H9 (cell line): ENCODE results near the gene PELO. TPM values are rescaled to one million over a fixed set of nuclear protein-coding genes. Genes with fewer than 3 reads are reported as not detected.

ENCODE experiments used
- DNase-seq: peaks from one replicate; pipeline ENCODE4 v3.0.0-alpha.2; 2017
- H2AFZ ChIP-seq: one replicate; pipeline ENCODE4 v1.6.1; 2013; ENCODE audit warnings: mild to moderate bottlenecking, low read length, control low read depth, moderate library complexity
- H2AK5ac ChIP-seq: 2 replicates; pipeline ENCODE4 v1.6.1; 2013; ENCODE audit warnings: low read length, control low read depth, mixed read lengths; ENCODE audit not compliant: insufficient read length
- H2BK120ac ChIP-seq: one replicate; pipeline ENCODE4 v1.6.1; 2013; ENCODE audit warnings: low read depth, mild to moderate bottlenecking, low read length, control low read depth, inconsistent platforms; ENCODE audit not compliant: poor library complexity, severe bottlenecking
- H2BK12ac ChIP-seq: 2 replicates; pipeline ENCODE4 v1.6.1; 2013; ENCODE audit warnings: low read length, control low read depth, mixed read lengths, low read depth; ENCODE audit not compliant: insufficient read length
- H2BK15ac ChIP-seq: 2 replicates; pipeline ENCODE4 v1.6.1; 2013; ENCODE audit warnings: low read depth, low read length, control low read depth
- H2BK20ac ChIP-seq: one replicate; pipeline ENCODE4 v1.6.1; 2013; ENCODE audit warnings: low read depth, mild to moderate bottlenecking, low read length, control low read depth, inconsistent platforms; ENCODE audit not compliant: poor library complexity, severe bottlenecking
- H2BK5ac ChIP-seq: 2 replicates; pipeline ENCODE4 v1.6.1; 2013; ENCODE audit warnings: low read length, control low read depth, mixed read lengths; ENCODE audit not compliant: insufficient read length
- H3K14ac ChIP-seq: 2 replicates; pipeline ENCODE4 v1.6.1; 2013; ENCODE audit warnings: low read length, control low read depth; ENCODE audit not compliant: insufficient read depth
- H3K18ac ChIP-seq: 2 replicates; pipeline ENCODE4 v1.6.1; 2013; ENCODE audit warnings: low read depth, mild to moderate bottlenecking, mixed read lengths, low read length, control low read depth; ENCODE audit not compliant: insufficient read length
- H3K23ac ChIP-seq: 2 replicates; pipeline ENCODE4 v1.6.1; 2013; ENCODE audit warnings: low read length, control low read depth, mixed read lengths, low read depth; ENCODE audit not compliant: insufficient read length
- H3K23me2 ChIP-seq: 2 replicates; pipeline ENCODE4 v1.6.1; 2013; ENCODE audit warnings: low read depth, mild to moderate bottlenecking, mixed read lengths, low read length, control low read depth; ENCODE audit not compliant: insufficient read length, poor library complexity, severe bottlenecking
- H3K27ac ChIP-seq: 2 replicates; pipeline ENCODE4 v1.5.1; 2013; ENCODE audit warnings: low read length, control low read depth, mixed read lengths, low read depth; ENCODE audit not compliant: insufficient read length
- H3K27me3 ChIP-seq: 2 replicates; pipeline ENCODE4 v1.6.1; 2013; ENCODE audit warnings: low read length, control low read depth, inconsistent platforms; ENCODE audit not compliant: insufficient read depth
- H3K4ac ChIP-seq: 2 replicates; pipeline ENCODE4 v1.6.1; 2013; ENCODE audit warnings: low read depth, mild to moderate bottlenecking, control low read depth, inconsistent platforms, low read length, moderate library complexity
- H3K4me1 ChIP-seq: 2 replicates; pipeline ENCODE4 v1.6.1; 2013; ENCODE audit warnings: low read length, control low read depth, inconsistent platforms; ENCODE audit not compliant: insufficient read depth
- H3K4me2 ChIP-seq: 2 replicates; pipeline ENCODE4 v1.6.1; 2013; ENCODE audit warnings: low read length, control low read depth, mixed read lengths; ENCODE audit not compliant: insufficient read length, insufficient read depth
- H3K56ac ChIP-seq: 2 replicates; pipeline ENCODE4 v1.6.1; 2013; ENCODE audit warnings: low read depth, mild to moderate bottlenecking, mixed read lengths, low read length, control low read depth; ENCODE audit not compliant: insufficient read length
- H3K79me1 ChIP-seq: 2 replicates; pipeline ENCODE4 v1.6.1; 2013; ENCODE audit warnings: low read depth, mild to moderate bottlenecking, moderate library complexity, low read length, control low read depth, inconsistent platforms; ENCODE audit not compliant: insufficient read depth, poor library complexity, severe bottlenecking
- H3K79me2 ChIP-seq: 2 replicates; pipeline ENCODE4 v1.6.1; 2013; ENCODE audit warnings: low read length, control low read depth, inconsistent platforms; ENCODE audit not compliant: insufficient read depth
- H3K9ac ChIP-seq: 2 replicates; pipeline ENCODE4 v1.6.1; 2013; ENCODE audit warnings: low read length, control low read depth, mixed read lengths; ENCODE audit not compliant: insufficient read length; ENCODE audit errors: extremely low read depth
- H3K9me3 ChIP-seq: one replicate; pipeline ENCODE4 v1.6.1; 2013; ENCODE audit warnings: low read depth, low read length, inconsistent platforms; ENCODE audit not compliant: control insufficient read depth
- H3T11ph ChIP-seq: one replicate; pipeline ENCODE4 v1.6.1; 2013; ENCODE audit warnings: mild to moderate bottlenecking, low read length, control low read depth, inconsistent platforms
- H4K20me1 ChIP-seq: one replicate; pipeline ENCODE4 v1.6.1; 2013; ENCODE audit not compliant: control insufficient read depth, insufficient read length, insufficient read depth
- H4K5ac ChIP-seq: 2 replicates; pipeline ENCODE4 v1.6.1; 2013; ENCODE audit warnings: low read depth, mild to moderate bottlenecking, mixed read lengths, low read length, control low read depth; ENCODE audit not compliant: insufficient read length
- H4K8ac ChIP-seq: replicated peaks from 2 replicates; pipeline ENCODE4 v1.6.1; 2013; ENCODE audit warnings: low read length, control low read depth, mixed read lengths, low read depth; ENCODE audit not compliant: insufficient read length
- H4K91ac ChIP-seq: 2 replicates; pipeline ENCODE4 v1.6.1; 2013; ENCODE audit warnings: low read depth, mild to moderate bottlenecking, moderate library complexity, mixed read lengths, low read length, control low read depth; ENCODE audit not compliant: insufficient read length
- H3K27ac Mint-ChIP-seq, 3 experiments: 2 replicates in 2 of 3; 3 replicates in 1 of 3; pipeline ENCODE4 v1.8.0; 2020 to 2021; ENCODE audit warnings: mixed read lengths in 3 of 3, mild to moderate bottlenecking in 1 of 3, moderate library complexity in 1 of 3
- H3K27me3 Mint-ChIP-seq: 2 replicates; pipeline ENCODE4 v1.8.0; 2021; ENCODE audit warnings: low read depth, mild to moderate bottlenecking, moderate library complexity, mixed read lengths
- H3K36me3 Mint-ChIP-seq, 3 experiments: 2 replicates in 2 of 3; 3 replicates in 1 of 3; pipeline ENCODE4 v1.8.0; 2020 to 2021; ENCODE audit warnings: low read depth in 3 of 3, mixed read lengths in 3 of 3; ENCODE audit not compliant: insufficient read depth in 1 of 3
- H3K4me1 Mint-ChIP-seq, 2 experiments: 2 replicates each; pipeline ENCODE4 v1.8.0; 2020; ENCODE audit warnings: mixed read lengths in 2 of 2
- H3K4me3 Mint-ChIP-seq, 2 experiments: 2 replicates in 1 of 2; 3 replicates in 1 of 2; pipeline ENCODE4 v1.8.0; 2020 to 2021; ENCODE audit warnings: mild to moderate bottlenecking in 2 of 2, mixed read lengths in 2 of 2, moderate library complexity in 1 of 2
- H3K9me3 Mint-ChIP-seq, 2 experiments: 2 replicates in 1 of 2; 3 replicates in 1 of 2; pipeline ENCODE4 v1.8.0; 2020; ENCODE audit warnings: mild to moderate bottlenecking in 2 of 2, mixed read lengths in 2 of 2, moderate library complexity in 1 of 2
- CTCF ChIP-seq: fragments of 200-600 bp; sonication (generic); conservative IDR thresholded peaks from 3 replicates; pipeline ENCODE4 v1.8.0; 2021; ENCODE audit warnings: antibody characterized with exemption, mild to moderate bottlenecking
- WGBS: extraction: QIAGEN DNeasy Blood & Tissue Kit; methylation state at CpG from one replicate; pipeline ENCODE4 v1.1.7; 2013; ENCODE audit warnings: missing lambda C conversion rate, low lambda C conversion rate, mixed read lengths; ENCODE audit not compliant: insufficient read length; ENCODE audit errors: extremely low coverage; 5-methylcytosine and 5-hydroxymethylcytosine counted together
- total RNA-seq: library from RNA; stranded (reverse); gene quantifications from 2 replicates; pipeline ENCODE4 v1.2.1, GENCODE V29; 2021

The PELO gene
- total RNA-seq, 1 experiment from 2014 or later: 20.3 TPM

GRCh38 chr5:52791366-52791765, 3.6 kb downstream of the PELO start:
- peaks cover 13% of the 10 kb centered on the region for H3K27me3 Mint-ChIP-seq
- no peak overlapping the region for H3K4me2 ChIP-seq
- H3K27ac Mint-ChIP-seq: no peak overlapping the region

More at GRCh38 chr5:52791366-52791765, 3.6 kb downstream of the PELO start:
- H4K8ac ChIP-seq: no peak overlapping the region
- H3K9ac ChIP-seq: no peak overlapping the region
- H3K27me3 ChIP-seq: no peaks in the 10 kb centered on the region
- Mint-ChIP-seq H3K36me3 (no peaks in the 10 kb centered on the region), H3K4me3 (no peak overlapping the region), H3K9me3 (no peaks in the 10 kb centered on the region), H3K4me1 (peaks cover 19 to 26% of the 10 kb centered on the region in 2 experiments)
- H3K4ac ChIP-seq: no peak overlapping the region
- H3K9me3 ChIP-seq: no peaks in the 10 kb centered on the region
- no peak overlapping the region for H3K23ac ChIP-seq
- no peak for DNase-seq
- H3K56ac ChIP-seq: no peak overlapping the region
- no peaks in the 10 kb centered on the region for H3K79me1 ChIP-seq
- H2BK12ac ChIP-seq: no peak overlapping the region
- no peak overlapping the region for H2AFZ ChIP-seq
- H2BK5ac ChIP-seq: no peak overlapping the region
- WGBS: no CpG with 5 or more reads among the region's 1 CpG
- H2BK20ac ChIP-seq: no peak overlapping the region
- H3K27ac ChIP-seq: no peak overlapping the region
- no peak overlapping the region for H4K5ac ChIP-seq
- H2BK15ac ChIP-seq: no peak overlapping the region
- no peaks in the 10 kb centered on the region for H3K4me1 ChIP-seq
- TF ChIP-seq CTCF: no peak
- H3K18ac ChIP-seq: no peak overlapping the region
- no peaks in the 10 kb centered on the region for H4K20me1 ChIP-seq
- H2BK120ac ChIP-seq: no peak overlapping the region
- H4K91ac ChIP-seq: no peak overlapping the region
- no peak overlapping the region for H3T11ph ChIP-seq
- no peak overlapping the region for H2AK5ac ChIP-seq
- no peak overlapping the region for H3K14ac ChIP-seq
- H3K79me2 ChIP-seq: no peaks in the 10 kb centered on the region
- peaks cover 8% of the 10 kb centered on the region for H3K23me2 ChIP-seq
